Breast epithelium (tissue), 4 donors: ENCODE measurements around the gene AFG1L. TPM values are rescaled to one million over a fixed set of nuclear protein-coding genes. Genes with fewer than 3 reads are reported as not detected.

Experiments used
- DNase-seq, 2 donors: peaks; one replicate each; pipeline ENCODE4 v3.0.0-alpha.2; 2019; ENCODE audit warnings: low spot score in 2 of 2
- H3K27ac ChIP-seq, 2 donors: fragments of 200-600 bp; sonication (generic) in 1 of 2; one replicate each; pipeline ENCODE4 v1.5.1; 2016 to 2019; ENCODE audit warnings: mild to moderate bottlenecking in 1 of 2
- H3K27me3 ChIP-seq, 2 donors: fragments of 200-600 bp; sonication (generic) in 1 of 2; one replicate each; pipeline versions ENCODE4 v1.5.1 to v1.6.0; 2017 to 2019; ENCODE audit warnings: control low read depth in 1 of 2, mild to moderate bottlenecking in 1 of 2
- H3K36me3 ChIP-seq: fragments of 200-600 bp; one replicate; pipeline ENCODE4 v1.5.1; 2019
- H3K4me1 ChIP-seq, 2 donors: fragments of 200-600 bp; sonication (generic); one replicate each; pipeline ENCODE4 v1.5.1; 2016 to 2019; ENCODE audit warnings: control low read depth in 1 of 2
- H3K4me3 ChIP-seq, 3 donors: fragments of 200-600 bp; sonication (generic); 1 replicate in 2 of 3; 2 replicates in 1 of 3; pipeline ENCODE4 v1.5.1; 2016 to 2019; ENCODE audit warnings: mild to moderate bottlenecking in 3 of 3, moderate library complexity in 2 of 3
- H3K9me3 ChIP-seq, 2 donors: fragments of 200-600 bp; sonication (generic) in 1 of 2; one replicate each; pipeline ENCODE4 v1.5.1; 2016 to 2019; ENCODE audit warnings: control low read depth in 1 of 2
- POLR2A ChIP-seq: fragments of 450-650 bp; IDR thresholded peaks from one replicate; pipeline ENCODE4 v1.6.1; 2016; ENCODE audit warnings: antibody characterized with exemption, mild to moderate bottlenecking, moderate library complexity
- POLR2AphosphoS5 ChIP-seq, 3 donors: sonication (generic); formaldehyde crosslinking; IDR thresholded peaks; one replicate each; pipeline ENCODE4 v1.6.1; 2017; ENCODE audit warnings: antibody characterized with exemption in 3 of 3
- intact Hi-C: fragments of 100-400 bp; cut with DNase I; formaldehyde crosslinking; loops from one replicate; pipeline ENCODE4 v1.15.1; 2023; ENCODE audit warnings: low total_unique reads
- total RNA-seq, 3 donors: library from RNA; depleted of rRNA; stranded (reverse); fragments of >200 nt; gene quantifications; one replicate each; pipeline ENCODE4 v1.1.0, GENCODE V29; 2016
- TF ChIP-seq, protein P1 (sequence below), 3 donors: fragments of 450-650 bp; IDR thresholded peaks; one replicate each; pipeline ENCODE4 v1.5.1; 2016 to 2017; ENCODE audit warnings: antibody characterized with exemption in 3 of 3, mild to moderate bottlenecking in 3 of 3, moderate library complexity in 3 of 3

The AFG1L gene
- total RNA-seq, 3 donors from 2014 or later, result 2.3 to 5.6 (median 4.0) TPM

DNA sequence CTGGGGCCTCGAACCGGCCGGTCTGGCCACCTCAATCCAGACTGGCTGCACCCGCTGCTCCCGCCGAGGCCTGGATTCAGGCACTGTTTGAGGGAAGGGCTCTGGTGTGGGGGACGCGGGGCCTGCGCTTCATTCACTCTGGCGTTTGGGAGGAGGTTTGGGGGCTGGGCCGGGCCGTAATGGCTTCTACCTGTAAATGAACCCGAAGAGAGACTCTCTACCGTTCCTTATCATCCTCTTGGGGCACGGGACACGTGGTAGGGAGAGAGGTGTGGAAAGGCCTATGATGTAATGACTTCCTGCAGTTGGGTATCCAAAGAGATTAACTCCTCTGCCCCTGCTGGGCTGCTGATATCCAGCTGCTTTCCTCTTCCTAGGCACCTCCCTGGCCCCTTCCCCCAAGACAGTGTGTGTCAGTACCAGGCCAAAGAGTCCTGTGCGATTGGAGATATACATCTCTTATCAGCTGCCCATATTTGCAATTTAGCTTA, 267.7 kb downstream of the AFG1L start:
- DNase-seq, result peak in 1 of 2 donors; percentile 78
- Histone ChIP-seq H3K27ac (peak overlapping the region; percentile 97 to 100), H3K36me3 (no peaks in the 10 kb centered on the region), H3K9me3 (no peaks in the 10 kb centered on the region), H3K4me1 (peaks cover 0 to 26% of the 10 kb centered on the region in 2 donors), H3K27me3 (no peaks in the 10 kb centered on the region), H3K4me3 (peak overlapping the region; percentile 86 to 92 (median 92))
- peak; percentile 53 to 89 (median 76) for TF ChIP-seq POLR2AphosphoS5 (IDR thresholded peaks at IDR 0.05)
- TF ChIP-seq, protein P1, sequence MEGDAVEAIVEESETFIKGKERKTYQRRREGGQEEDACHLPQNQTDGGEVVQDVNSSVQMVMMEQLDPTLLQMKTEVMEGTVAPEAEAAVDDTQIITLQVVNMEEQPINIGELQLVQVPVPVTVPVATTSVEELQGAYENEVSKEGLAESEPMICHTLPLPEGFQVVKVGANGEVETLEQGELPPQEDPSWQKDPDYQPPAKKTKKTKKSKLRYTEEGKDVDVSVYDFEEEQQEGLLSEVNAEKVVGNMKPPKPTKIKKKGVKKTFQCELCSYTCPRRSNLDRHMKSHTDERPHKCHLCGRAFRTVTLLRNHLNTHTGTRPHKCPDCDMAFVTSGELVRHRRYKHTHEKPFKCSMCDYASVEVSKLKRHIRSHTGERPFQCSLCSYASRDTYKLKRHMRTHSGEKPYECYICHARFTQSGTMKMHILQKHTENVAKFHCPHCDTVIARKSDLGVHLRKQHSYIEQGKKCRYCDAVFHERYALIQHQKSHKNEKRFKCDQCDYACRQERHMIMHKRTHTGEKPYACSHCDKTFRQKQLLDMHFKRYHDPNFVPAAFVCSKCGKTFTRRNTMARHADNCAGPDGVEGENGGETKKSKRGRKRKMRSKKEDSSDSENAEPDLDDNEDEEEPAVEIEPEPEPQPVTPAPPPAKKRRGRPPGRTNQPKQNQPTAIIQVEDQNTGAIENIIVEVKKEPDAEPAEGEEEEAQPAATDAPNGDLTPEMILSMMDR (IDR thresholded peaks at IDR 0.05), result peak in 1 of 3 donors; percentile 15
- peak; percentile 53 for TF ChIP-seq POLR2A
- intact Hi-C loops, result no loop called here

DNA sequence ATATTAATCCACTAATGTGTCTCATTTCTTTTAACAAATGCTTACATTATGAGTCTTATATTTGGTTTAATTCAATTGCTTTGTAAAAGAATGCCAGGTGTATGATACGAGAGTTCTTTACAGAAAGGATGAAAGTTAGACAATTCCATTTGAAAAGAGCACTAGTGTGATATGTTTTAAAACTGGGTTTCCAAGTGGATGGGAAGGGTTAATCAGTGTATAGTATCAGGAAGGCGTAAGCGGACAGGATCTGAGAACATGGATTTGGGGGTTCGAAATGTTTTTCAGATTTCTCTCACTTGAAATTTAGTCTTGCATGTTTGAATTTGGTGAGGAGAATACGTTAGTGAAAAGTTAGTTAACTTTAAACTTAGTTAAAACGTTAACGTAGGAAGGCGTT, 268.4 kb downstream of the AFG1L start:
- DNase-seq, result no peak
- intact Hi-C loops, result no loop called here
- TF ChIP-seq POLR2AphosphoS5 (IDR thresholded peaks at IDR 0.05) (no peak), POLR2A (no peak)
- TF ChIP-seq, protein P1 (IDR thresholded peaks at IDR 0.05), result no peak
- no peaks in the 10 kb centered on the region for H3K36me3 ChIP-seq
- H3K4me3 ChIP-seq, result peak overlapping the region; percentile 86 to 92 (median 92)
- H3K4me1 ChIP-seq, result peaks cover 0 to 29% of the 10 kb centered on the region in 2 donors
- H3K9me3 ChIP-seq, result no peaks in the 10 kb centered on the region
- no peaks in the 10 kb centered on the region for H3K27me3 ChIP-seq
- peak overlapping the region; percentile 97 to 100 for H3K27ac ChIP-seq

DNA sequence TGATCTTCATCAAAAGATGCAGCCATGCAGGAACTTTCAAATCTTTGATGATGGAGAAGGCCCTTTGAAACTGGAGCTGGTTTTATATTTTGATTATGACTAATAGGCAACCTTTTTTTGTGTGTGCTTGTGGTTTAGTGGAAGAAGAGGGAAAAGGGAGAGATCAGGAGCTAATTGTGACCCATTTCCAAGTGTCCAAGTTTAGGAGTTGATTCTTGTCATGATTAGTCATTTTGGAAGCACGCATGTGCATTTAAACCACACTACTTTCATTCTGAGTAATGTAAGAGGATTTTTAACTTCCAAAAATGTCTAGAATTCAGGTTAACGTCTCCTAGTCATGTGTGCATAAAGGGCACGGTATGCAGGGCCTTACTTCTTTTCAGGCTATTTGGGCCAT, 269.3 kb downstream of the AFG1L start:
- Histone ChIP-seq H3K36me3 (no peaks in the 10 kb centered on the region), H3K27ac (peak overlapping the region; percentile 41 to 97), H3K4me3 (peak overlapping the region; percentile 86 to 92 (median 92)), H3K27me3 (no peaks in the 10 kb centered on the region), H3K4me1 (peaks cover 0 to 29% of the 10 kb centered on the region in 2 donors), H3K9me3 (no peaks in the 10 kb centered on the region)
- intact Hi-C loops, result no loop called here
- no peak for DNase-seq
- no peak for TF ChIP-seq POLR2AphosphoS5 (IDR thresholded peaks at IDR 0.05)
- TF ChIP-seq, protein P1 (IDR thresholded peaks at IDR 0.05), result no peak
- TF ChIP-seq POLR2A, result no peak

DNA sequence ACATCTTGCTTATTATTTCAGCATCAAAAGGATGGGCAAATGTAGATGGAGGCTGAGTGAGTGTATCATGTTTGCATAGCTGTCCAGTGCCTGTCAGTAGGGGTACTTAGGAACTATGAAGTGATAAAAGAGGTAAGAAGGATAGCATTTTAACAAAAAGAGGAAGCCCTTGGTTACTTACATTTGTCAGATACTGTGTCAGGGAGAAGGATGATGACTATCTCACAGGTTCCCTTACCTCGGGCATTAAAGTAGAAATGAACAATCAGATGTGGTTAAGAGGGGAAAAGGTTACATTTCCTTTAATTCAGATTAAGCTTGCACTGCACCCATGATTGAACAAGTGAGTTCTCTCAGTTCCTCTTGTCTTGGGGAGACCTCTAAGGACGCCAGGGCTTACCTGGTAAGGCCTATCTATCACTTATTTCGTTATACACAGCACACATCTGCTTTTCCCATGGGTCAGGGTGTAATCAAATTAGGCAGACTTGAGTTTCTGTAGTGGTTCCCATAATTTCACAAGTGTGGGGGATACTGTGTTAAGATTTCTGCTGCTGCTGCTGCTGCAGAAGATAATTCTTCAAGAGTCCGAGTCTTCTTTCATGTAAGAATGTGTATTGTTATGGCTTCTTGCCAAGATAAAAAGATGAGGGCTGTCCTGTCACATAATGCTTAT, 270.4 kb downstream of the AFG1L start:
- intact Hi-C loops, result no loop called here

DNA sequence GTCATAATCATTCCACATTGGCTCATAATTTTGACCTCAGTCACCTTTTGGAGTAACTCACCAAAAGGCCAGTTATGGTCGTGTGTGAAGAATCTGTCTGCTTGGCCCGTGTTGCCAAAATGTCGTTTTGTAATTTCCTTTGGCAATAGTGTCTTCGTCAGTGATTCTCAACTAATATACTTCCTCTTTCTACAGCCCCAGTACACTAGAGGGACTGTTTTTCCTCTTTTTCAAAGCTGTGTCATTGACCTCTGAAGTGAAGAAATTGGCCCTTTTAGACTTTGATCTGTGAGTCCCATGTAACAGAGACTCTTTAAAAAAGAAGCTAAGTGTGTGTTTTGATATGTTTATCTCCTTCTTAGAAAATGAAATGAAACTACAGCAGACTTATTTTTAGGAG, 271.0 kb downstream of the AFG1L start:
- Histone ChIP-seq H3K4me1 (peaks cover 0 to 29% of the 10 kb centered on the region in 2 donors), H3K9me3 (no peaks in the 10 kb centered on the region), H3K36me3 (no peaks in the 10 kb centered on the region), H3K27ac (peak overlapping the region; percentile 74 to 97), H3K4me3 (peak overlapping the region in 2 of 3 donors; percentile 86 to 92), H3K27me3 (no peaks in the 10 kb centered on the region)
- TF ChIP-seq POLR2A, result no peak
- TF ChIP-seq, protein P1 (IDR thresholded peaks at IDR 0.05), result peak in 1 of 3 donors; percentile 16
- peak in 2 of 3 donors; percentile 52 to 92 for TF ChIP-seq POLR2AphosphoS5 (IDR thresholded peaks at IDR 0.05)
- intact Hi-C loops, result no loop called here
- peak in 1 of 2 donors; percentile 61 for DNase-seq

More for the DNA sequence above, 270.4 kb downstream of the AFG1L start:
- Histone ChIP-seq H3K27me3 (no peaks in the 10 kb centered on the region), H3K27ac (peak overlapping the region; percentile 74 to 97), H3K4me3 (peak overlapping the region; percentile 86 to 92 (median 92)), H3K36me3 (no peaks in the 10 kb centered on the region), H3K4me1 (peaks cover 0 to 29% of the 10 kb centered on the region in 2 donors), H3K9me3 (no peaks in the 10 kb centered on the region)
- no peak for DNase-seq
- TF ChIP-seq POLR2A, result no peak
- TF ChIP-seq, protein P1 (IDR thresholded peaks at IDR 0.05), result no peak
